Measurements from ENCODE around the gene SCAMP1.
A peak's percentile ranks its signal among the peaks of the same experiment; 100 is the strongest.
"Not testable (repeated sequence)": the region's sequence is repeated elsewhere in the genome, so short reads cannot be mapped to it uniquely, and the experiment has no call there.

The SCAMP1 gene

GRCh38 chr5:78429332-78429980, 69.0 kb downstream of the SCAMP1 start:
- DNase-seq (ENCODE audit: low read depth): no peak

GRCh38 chr5:78430866-78431265, 70.4 kb downstream of the SCAMP1 start:
- no peak for DNase-seq (ENCODE audit: low read depth)

GRCh38 chr5:78433972-78434371, 73.6 kb downstream of the SCAMP1 start:
- no peak for DNase-seq (ENCODE audit: low read depth)

- no peak for DNase-seq (ENCODE audit: low read depth)
Observed at GRCh38 chr5:78447775-78448424, 87.5 kb downstream of the SCAMP1 start.

GRCh38 chr5:78449103-78449502, 88.7 kb downstream of the SCAMP1 start:
- no peak for DNase-seq (ENCODE audit: low read depth)

GRCh38 chr5:78457507-78457906, 97.1 kb downstream of the SCAMP1 start:
- DNase-seq (ENCODE audit: low read depth): not testable (repeated sequence)

- no peak for DNase-seq (ENCODE audit: low read depth)
Observed at GRCh38 chr5:78458843-78459242, 98.4 kb downstream of the SCAMP1 start.

GRCh38 chr5:78467140-78467539, 106.7 kb downstream of the SCAMP1 start:
- no peak for DNase-seq (ENCODE audit: low read depth)

- peak; percentile 10 for DNase-seq (ENCODE audit: low read depth)
Observed at GRCh38 chr5:78467752-78468357, 107.4 kb downstream of the SCAMP1 start.

GRCh38 chr5:78471896-78472295, 111.5 kb downstream of the SCAMP1 start:
- no peak for DNase-seq (ENCODE audit: low read depth)

GRCh38 chr5:78472469-78473106, 112.2 kb downstream of the SCAMP1 start:
- no peak for DNase-seq (ENCODE audit: low read depth)

- no peak for DNase-seq (ENCODE audit: low read depth)
Observed at GRCh38 chr5:78473751-78474150, 113.3 kb downstream of the SCAMP1 start.

GRCh38 chr5:78475370-78475769, 115.0 kb downstream of the SCAMP1 start:
- no peak for DNase-seq (ENCODE audit: low read depth)

GRCh38 chr5:78476795-78477194, 116.4 kb downstream of the SCAMP1 start:
- DNase-seq (ENCODE audit: low read depth): no peak

- DNase-seq (ENCODE audit: low read depth): no peak
Observed at GRCh38 chr5:78482948-78483347, 122.5 kb downstream of the SCAMP1 start.

GRCh38 chr5:78483809-78484521, 123.5 kb downstream of the SCAMP1 start:
- DNase-seq (ENCODE audit: low read depth): no peak

GRCh38 chr5:78486218-78486617, 125.8 kb downstream of the SCAMP1 start:
- no peak for DNase-seq (ENCODE audit: low read depth)

GRCh38 chr5:78487846-78488245, 127.4 kb downstream of the SCAMP1 start:
- no peak for DNase-seq (ENCODE audit: low read depth)

- DNase-seq (ENCODE audit: low read depth): no peak
Observed at GRCh38 chr5:78490709-78491485, 130.5 kb downstream of the SCAMP1 start.

- no peak for DNase-seq (ENCODE audit: low read depth)
Observed at GRCh38 chr5:78492224-78492623, 131.8 kb downstream of the SCAMP1 start.

GRCh38 chr5:78492650-78493049, 132.2 kb downstream of the SCAMP1 start:
- no peak for DNase-seq (ENCODE audit: low read depth)

- no peak for DNase-seq (ENCODE audit: low read depth)
Observed at GRCh38 chr5:78495800-78496199, 135.4 kb downstream of the SCAMP1 start.

All from GM04503 (cell line).